Activated CD8-positive, alpha-beta memory T cell treated with anti-CD3 and anti-CD28 coated beads, Interleukin-2, amount 50 U/mL, for 48 hours (primary cell): ENCODE data around the gene SEC31A.

Experiments used
- DNase-seq: peaks from one replicate; pipeline ENCODE4 v3.0.0-alpha.2; 2020

Gene SEC31A

DNA sequence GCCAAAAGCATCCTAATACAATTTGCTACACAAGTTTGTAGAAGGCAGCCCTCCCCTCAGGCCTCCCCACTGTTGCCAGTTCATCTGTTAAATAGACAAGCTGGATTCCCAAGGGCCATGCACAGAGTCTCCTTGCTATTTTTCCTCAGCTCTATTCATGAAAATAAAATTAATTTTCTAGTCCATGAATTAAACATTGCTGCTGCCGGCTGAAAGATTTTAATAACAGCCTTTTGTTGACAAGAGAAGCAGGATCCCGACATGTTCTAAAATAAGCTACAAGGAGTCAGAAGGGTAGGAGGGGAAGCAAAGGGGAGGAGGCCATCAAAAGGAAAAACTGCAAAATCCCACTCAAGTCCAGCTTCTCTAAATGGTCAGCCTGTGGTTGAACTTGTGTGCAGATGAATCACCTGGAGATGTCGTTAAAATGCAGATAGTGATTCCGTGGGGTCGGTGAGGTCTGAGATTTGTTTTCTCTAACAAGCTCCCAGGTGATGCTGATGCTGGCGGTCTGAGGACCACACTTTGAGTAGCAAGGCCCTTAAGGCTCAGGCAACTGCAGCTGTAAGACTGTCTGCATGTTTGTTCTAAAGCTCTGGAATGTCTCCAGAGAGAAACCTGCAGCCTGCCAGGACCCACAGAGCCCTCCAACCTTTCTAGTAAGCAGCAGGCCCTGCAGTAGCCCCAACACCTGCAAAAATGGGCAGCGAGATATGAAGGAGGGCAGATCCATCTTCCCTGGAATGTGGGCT lies 101.8 kb downstream of the SEC31A start:
- DNase-seq: no peak

DNA sequence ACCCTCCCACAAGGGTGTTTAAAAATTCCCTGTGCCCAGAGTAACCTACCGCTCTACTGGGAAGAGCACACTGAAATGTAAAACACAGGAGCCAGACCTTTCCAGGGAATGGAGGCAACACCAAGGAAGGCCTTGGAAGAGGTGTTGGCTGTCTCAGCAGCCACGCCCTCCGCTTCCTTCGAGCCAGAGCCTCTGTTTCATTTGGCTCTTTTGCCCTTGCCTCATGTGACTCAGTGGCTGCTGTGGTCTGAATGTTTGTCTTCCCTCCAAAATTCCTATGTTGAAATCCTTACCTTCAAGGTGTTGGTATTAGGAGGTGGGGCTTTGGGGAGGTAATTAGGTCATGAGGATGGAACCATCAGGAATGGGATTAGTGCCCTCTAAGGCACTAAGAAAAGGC lies 103.6 kb downstream of the SEC31A start:
- DNase-seq: no peak

- no peak for DNase-seq
Observed at GRCh38 chr4:82786828-82787227, 104.1 kb downstream of the SEC31A start.

DNA sequence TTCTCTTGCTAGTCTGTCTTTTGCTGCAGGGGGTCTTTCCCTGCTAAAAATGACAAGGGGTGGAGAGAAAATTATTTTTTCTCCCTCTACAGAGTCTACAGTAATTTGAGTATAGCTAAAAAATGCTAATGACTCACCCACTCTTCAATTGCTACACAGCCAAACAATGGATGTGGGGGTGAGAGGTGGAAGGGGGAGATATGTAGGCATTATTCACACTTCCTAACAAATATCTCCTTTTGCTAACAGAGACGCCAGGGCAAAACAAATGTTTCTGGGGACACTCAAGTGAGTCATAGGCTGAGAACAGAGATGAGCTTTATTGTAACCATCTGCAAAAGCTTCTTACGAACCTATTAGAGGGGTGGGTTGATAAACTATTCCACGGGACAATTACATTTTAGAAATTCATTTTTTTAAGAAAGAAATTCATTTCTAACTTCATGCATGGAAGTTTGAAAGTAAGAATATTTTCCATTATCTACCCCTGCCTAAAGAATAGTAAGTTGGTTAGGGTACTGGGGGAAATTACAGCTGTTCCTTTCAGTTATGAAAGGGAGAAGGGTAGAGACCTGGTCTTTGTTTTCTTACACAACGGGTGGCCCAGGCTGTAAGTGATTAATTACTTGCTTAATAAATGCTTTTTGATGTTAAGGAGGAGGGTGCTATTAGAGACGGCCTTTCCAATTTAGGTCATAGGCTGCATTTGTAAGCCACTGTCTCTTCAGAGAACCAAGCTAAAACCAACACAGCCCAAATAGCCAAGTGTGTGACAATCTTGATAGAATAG lies 105.1 kb downstream of the SEC31A start:
- DNase-seq: no peak

- no peak for DNase-seq
Observed at GRCh38 chr4:82784681-82785610, 106.0 kb downstream of the SEC31A start.

DNA sequence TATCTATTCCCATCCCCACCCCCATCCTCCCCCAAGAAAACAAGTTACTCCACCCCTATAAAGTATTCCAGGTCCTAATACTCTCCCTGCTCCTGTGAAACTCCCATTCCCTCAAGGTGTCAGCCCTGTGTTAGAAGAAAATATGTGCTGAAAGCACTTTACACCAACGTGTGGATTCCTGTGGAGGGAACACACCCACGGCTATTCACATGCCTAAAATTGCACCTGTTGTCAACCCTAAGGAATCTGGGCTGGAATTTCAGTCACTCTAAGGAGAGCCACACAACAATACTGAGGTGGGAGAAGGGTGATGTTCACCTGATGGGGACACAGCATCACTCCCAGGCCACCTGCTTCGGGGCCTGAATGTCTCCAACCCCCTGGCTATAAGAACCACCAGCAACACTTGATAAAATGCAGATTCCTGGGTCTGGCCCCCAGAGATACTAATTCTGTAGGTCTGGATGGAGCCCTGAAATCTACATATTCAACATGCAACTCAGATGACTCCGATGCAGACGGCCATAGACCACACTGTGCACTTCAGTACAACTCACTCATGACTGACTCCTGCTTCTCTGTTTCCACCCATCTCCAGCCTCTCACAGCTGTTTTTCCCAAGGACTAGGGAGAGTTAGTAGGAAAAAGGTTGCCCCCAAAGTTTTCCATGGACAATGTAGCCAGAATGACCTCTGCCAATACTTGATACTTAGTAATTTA lies 108.2 kb downstream of the SEC31A start:
- DNase-seq: no peak

DNA sequence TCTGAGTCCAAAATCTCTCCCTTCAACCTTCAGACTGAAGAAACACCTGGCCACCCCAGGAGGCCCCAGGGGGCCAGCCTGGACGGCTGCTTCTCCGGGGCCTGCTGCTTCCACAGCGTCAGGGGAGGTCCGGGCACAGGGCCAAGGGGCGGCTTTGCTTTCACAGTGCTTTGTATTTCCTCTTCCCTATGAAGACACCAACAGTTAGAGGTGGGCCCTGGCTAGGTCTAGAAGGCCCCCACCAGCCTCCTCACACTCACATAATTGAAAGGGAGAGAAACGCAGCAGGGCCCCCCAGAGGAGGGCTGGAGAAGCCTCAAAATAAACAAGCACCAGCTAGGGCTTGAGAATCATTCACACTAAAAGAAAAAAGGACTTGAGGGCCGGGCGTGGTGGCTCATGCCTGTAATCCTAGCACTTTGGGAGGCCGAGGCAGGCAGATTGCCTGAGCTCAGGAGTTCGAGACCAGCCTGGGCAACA lies 110.2 kb downstream of the SEC31A start:
- DNase-seq: peak; percentile 1

DNA sequence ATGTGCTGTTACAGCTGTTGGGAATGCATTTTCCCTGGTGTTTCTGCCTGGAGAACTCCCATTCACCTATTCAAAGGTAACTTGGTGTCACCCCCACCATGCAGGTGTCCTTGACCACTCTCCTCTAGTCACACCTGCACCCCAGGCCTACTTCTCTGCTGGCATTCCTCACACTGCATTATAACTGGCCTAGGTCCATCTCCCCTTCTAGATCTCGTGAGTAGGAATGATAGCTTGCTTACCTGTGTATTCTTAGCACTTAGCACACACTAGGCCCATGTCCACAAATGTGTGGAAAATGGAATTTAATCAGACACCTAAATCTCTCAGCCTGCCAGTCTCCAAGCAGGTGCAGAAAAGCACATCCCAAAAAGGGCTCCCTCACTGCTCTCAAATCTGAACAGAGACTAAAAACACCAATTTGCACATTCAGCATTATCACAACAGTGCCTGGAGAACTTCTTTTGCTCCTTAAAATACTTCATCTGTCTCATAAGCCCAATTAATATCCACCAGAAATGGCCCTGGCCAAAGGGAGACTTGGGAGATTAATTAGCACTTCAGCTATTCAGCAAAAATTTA lies 110.7 kb downstream of the SEC31A start:
- DNase-seq: no peak

GRCh38 chr4:82779032-82779431 lies 111.9 kb downstream of the SEC31A start:
- DNase-seq: no peak

- no peak for DNase-seq
Observed at GRCh38 chr4:82777857-82778525, 113.0 kb downstream of the SEC31A start.

GRCh38 chr4:82776925-82777542 lies 113.9 kb downstream of the SEC31A start:
- no peak for DNase-seq

GRCh38 chr4:82775243-82775642 lies 115.7 kb downstream of the SEC31A start:
- no peak for DNase-seq

DNA sequence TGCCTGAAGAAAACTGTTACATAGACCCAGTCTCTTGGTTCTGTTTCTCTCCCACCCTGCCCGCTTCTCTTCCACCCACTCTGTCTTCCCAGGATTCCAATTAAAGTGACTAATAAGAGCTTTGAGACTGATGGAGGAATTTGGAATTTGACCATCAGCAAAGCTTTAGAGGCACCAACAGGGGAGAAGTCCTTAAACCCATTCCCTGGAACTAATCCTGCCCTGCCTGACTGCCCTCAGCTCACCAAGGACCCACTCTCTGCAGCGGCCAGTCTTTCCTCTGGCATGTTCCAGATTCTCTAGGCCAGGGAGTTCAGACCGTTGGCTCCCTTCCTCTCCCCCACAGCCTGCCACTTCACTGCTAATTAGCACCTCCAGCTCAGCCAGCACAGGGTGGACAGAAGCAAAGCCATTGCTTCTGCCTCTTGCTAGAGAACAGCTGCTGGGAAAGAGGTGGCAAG lies 116.2 kb downstream of the SEC31A start:
- DNase-seq: no peak

- DNase-seq: no peak
Observed at GRCh38 chr4:82773057-82773456, 117.9 kb downstream of the SEC31A start.

DNA sequence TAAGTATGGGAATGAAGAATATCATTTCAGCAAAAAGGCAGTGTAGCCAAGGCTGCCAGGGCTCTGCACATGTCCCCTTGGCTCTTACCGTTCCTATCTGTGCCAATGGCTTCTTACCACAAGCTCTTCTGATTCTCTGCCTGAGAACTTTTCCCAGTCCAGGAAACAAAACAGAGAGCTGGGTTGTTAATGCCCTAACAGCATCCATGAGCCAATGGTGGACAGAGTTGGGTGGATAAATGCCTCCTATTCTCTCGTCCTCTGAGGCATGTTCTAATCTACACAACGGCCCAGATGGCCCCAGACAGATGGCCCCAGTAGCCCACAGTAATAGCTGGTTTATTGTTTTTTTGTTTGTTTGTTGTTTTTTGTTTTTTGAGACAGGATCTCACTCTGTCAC lies 120.3 kb downstream of the SEC31A start:
- DNase-seq: no peak
